ENCODE measurements around the gene ALOX12.

DNA sequence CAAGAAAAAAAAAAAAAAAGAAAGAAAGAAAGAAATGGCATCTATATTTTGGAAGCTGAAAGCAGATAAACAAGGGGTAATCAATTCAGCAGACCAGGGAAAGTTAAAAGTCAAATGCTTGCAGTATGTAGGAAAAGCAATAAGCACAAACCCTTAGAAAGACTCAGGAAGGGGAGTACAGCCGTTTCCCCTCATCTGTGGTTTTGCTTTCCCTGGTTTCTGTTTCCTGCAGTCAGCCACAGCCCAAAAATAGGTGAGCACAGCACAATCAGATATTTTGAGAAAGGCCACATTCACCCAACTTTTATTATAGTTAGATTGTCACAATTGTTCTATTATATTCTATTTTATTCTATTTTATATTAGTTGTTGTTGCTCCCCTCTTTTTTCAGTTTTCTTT lies 14.4 kb upstream of the ALOX12 start:
- TF ChIP-seq, protein P1, sequence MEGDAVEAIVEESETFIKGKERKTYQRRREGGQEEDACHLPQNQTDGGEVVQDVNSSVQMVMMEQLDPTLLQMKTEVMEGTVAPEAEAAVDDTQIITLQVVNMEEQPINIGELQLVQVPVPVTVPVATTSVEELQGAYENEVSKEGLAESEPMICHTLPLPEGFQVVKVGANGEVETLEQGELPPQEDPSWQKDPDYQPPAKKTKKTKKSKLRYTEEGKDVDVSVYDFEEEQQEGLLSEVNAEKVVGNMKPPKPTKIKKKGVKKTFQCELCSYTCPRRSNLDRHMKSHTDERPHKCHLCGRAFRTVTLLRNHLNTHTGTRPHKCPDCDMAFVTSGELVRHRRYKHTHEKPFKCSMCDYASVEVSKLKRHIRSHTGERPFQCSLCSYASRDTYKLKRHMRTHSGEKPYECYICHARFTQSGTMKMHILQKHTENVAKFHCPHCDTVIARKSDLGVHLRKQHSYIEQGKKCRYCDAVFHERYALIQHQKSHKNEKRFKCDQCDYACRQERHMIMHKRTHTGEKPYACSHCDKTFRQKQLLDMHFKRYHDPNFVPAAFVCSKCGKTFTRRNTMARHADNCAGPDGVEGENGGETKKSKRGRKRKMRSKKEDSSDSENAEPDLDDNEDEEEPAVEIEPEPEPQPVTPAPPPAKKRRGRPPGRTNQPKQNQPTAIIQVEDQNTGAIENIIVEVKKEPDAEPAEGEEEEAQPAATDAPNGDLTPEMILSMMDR (IDR thresholded peaks at IDR 0.05 in 4 of 5, conservative IDR thresholded peaks at IDR 0.05 in 1 of 5), result no peak
- TF ChIP-seq POLR2A (IDR thresholded peaks at IDR 0.05), result no peak

Data from gastrocnemius medialis (tissue), 4 donors.